HG03175 (cell line): ENCODE measurements around the gene RELA.

Source experiments
- ATAC-seq: cut with Tn5 transposase; IDR thresholded peaks from one replicate; pipeline ENCODE4 v1.9.1; 2021; ENCODE audit warnings: mild to moderate bottlenecking, moderate library complexity; ENCODE audit not compliant: unreplicated experiment

RELA gene

GRCh38 chr11:65615229-65615949 lies 47.3 kb downstream of the RELA start, which contains the start of gene PCNX3:
Gene PCNX3 (plus strand): TSS chr11:65615776. CDS start chr11:65616312, 536 bp downstream.
- ATAC-seq, result peak; percentile 85

- ATAC-seq, result no peak
Measured at GRCh38 chr11:65613091-65613928, 49.4 kb downstream of the RELA start.

GRCh38 chr11:65612691-65613090 lies 50.0 kb downstream of the RELA start:
- no peak for ATAC-seq

GRCh38 chr11:65611758-65612603 lies 50.7 kb downstream of the RELA start:
- ATAC-seq, result no peak

- no peak for ATAC-seq
Measured at GRCh38 chr11:65611028-65611757, 51.5 kb downstream of the RELA start.

GRCh38 chr11:65610404-65610803 lies 52.3 kb downstream of the RELA start:
- no peak for ATAC-seq

GRCh38 chr11:65609665-65610064 lies 53.1 kb downstream of the RELA start:
- no peak for ATAC-seq

GRCh38 chr11:65609229-65609628 lies 53.5 kb downstream of the RELA start:
- ATAC-seq, result no peak

- ATAC-seq, result no peak
Measured at GRCh38 chr11:65607614-65608426, 54.9 kb downstream of the RELA start.

GRCh38 chr11:65606876-65607613 lies 55.7 kb downstream of the RELA start:
- no peak for ATAC-seq

GRCh38 chr11:65604258-65604657 lies 58.5 kb downstream of the RELA start:
- no peak for ATAC-seq
